Activated naive CD8-positive, alpha-beta T cell treated with anti-CD3 and anti-CD28 coated beads, Interleukin-2, amount 10 ng/mL, durations not matched to agents 7 days and 5 days (primary cell): ENCODE data around the gene MB. TPM values are rescaled to one million over a fixed set of nuclear protein-coding genes. Genes with fewer than 3 reads are reported as not detected.

Experiments used
- ATAC-seq: fragments of 150-1000 bp; cut with Tn5 transposase; one replicate; pipeline ENCODE4 v1.10.0; 2021; ENCODE audit warnings: low read depth, moderate library complexity
- POLR2A ChIA-PET: fragments of 350-600 bp; sonication (Branson Sonifier 250); formaldehyde crosslinking; loops from one replicate; lab custom pipeline; 2021; ENCODE audit warnings: antibody characterized with exemption; lab: Charles Lee
- DNase-seq: peaks from one replicate; pipeline ENCODE4 v3.0.0; 2021
- H3K27ac Mint-ChIP-seq: one replicate; pipeline ENCODE4 v1.8.0; 2022; ENCODE audit warnings: mild to moderate bottlenecking, mixed read lengths
- H3K27me3 Mint-ChIP-seq: one replicate; pipeline ENCODE4 v1.8.0; 2022; ENCODE audit warnings: mild to moderate bottlenecking, moderate library complexity, mixed read lengths
- H3K36me3 Mint-ChIP-seq: one replicate; pipeline ENCODE4 v1.8.0; 2021; ENCODE audit warnings: mild to moderate bottlenecking, mixed read lengths
- H3K4me1 Mint-ChIP-seq: one replicate; pipeline ENCODE4 v1.8.0; 2021; ENCODE audit warnings: mixed read lengths
- H3K4me3 Mint-ChIP-seq: one replicate; pipeline ENCODE4 v1.8.0; 2022; ENCODE audit warnings: mild to moderate bottlenecking, moderate library complexity, mixed read lengths
- H3K9me3 Mint-ChIP-seq: one replicate; pipeline ENCODE4 v1.8.0; 2021; ENCODE audit warnings: mixed read lengths
- total RNA-seq, 2 experiments: library from RNA; stranded (reverse); gene quantifications; one replicate each; pipeline ENCODE4 v1.2.3, GENCODE V29; 2021

MB gene
- total RNA-seq, 2 experiments from 2014 or later: not detected

GRCh38 chr22:35621451-35621850 lies 4.3 kb upstream of the MB start:
- Mint-ChIP-seq H3K9me3 (no peaks in the 10 kb centered on the region), H3K27ac (no peak overlapping the region), H3K4me3 (no peak overlapping the region), H3K27me3 (peaks cover 9% of the 10 kb centered on the region), H3K4me1 (peaks cover 10% of the 10 kb centered on the region), H3K36me3 (no peaks in the 10 kb centered on the region)
- POLR2A ChIA-PET: no interaction called here
- ATAC-seq (no peak), DNase-seq (no peak)

GRCh38 chr22:35620624-35621251 lies 3.6 kb upstream of the MB start:
- Mint-ChIP-seq H3K27ac (no peak overlapping the region), H3K36me3 (no peaks in the 10 kb centered on the region), H3K9me3 (no peaks in the 10 kb centered on the region), H3K4me3 (no peak overlapping the region), H3K27me3 (peaks cover 9% of the 10 kb centered on the region), H3K4me1 (peaks cover 16% of the 10 kb centered on the region)
- DNase-seq (no peak), ATAC-seq (no peak)
- POLR2A ChIA-PET: no interaction called here

GRCh38 chr22:35619336-35620094 lies 2.4 kb upstream of the MB start:
- peaks cover 3% of the 10 kb centered on the region for H3K27me3 Mint-ChIP-seq
- no peaks in the 10 kb centered on the region for H3K36me3 Mint-ChIP-seq
- H3K4me1 Mint-ChIP-seq: peaks cover 21% of the 10 kb centered on the region
- POLR2A ChIA-PET: interaction anchor here (0.8 kb wide), 1 partner anchor 268 kb away, joined by 3 read pairs; no protein-coding TSS in a partner anchor
- ATAC-seq (no peak), DNase-seq (no peak)
- no peak overlapping the region for H3K4me3 Mint-ChIP-seq
- H3K9me3 Mint-ChIP-seq: no peaks in the 10 kb centered on the region
- no peak overlapping the region for H3K27ac Mint-ChIP-seq

GRCh38 chr22:35618427-35619223 lies 1.5 kb upstream of the MB start:
- no peaks in the 10 kb centered on the region for H3K36me3 Mint-ChIP-seq
- peaks cover 21% of the 10 kb centered on the region for H3K4me1 Mint-ChIP-seq
- H3K27ac Mint-ChIP-seq: no peak overlapping the region
- peaks cover 2% of the 10 kb centered on the region for H3K27me3 Mint-ChIP-seq
- no peak overlapping the region for H3K4me3 Mint-ChIP-seq
- DNase-seq (no peak), ATAC-seq (no peak)
- H3K9me3 Mint-ChIP-seq: no peaks in the 10 kb centered on the region
- POLR2A ChIA-PET: no interaction called here

GRCh38 chr22:35616043-35616442 lies 1.1 kb downstream of the MB start:
- H3K4me1 Mint-ChIP-seq: peaks cover 28% of the 10 kb centered on the region
- no peak overlapping the region for H3K27ac Mint-ChIP-seq
- H3K36me3 Mint-ChIP-seq: no peaks in the 10 kb centered on the region
- DNase-seq (no peak), ATAC-seq (no peak)
- peak overlapping the region; percentile 19 for H3K4me3 Mint-ChIP-seq
- H3K9me3 Mint-ChIP-seq: no peaks in the 10 kb centered on the region
- POLR2A ChIA-PET: no interaction called here
- H3K27me3 Mint-ChIP-seq: peaks cover 2% of the 10 kb centered on the region

DNA sequence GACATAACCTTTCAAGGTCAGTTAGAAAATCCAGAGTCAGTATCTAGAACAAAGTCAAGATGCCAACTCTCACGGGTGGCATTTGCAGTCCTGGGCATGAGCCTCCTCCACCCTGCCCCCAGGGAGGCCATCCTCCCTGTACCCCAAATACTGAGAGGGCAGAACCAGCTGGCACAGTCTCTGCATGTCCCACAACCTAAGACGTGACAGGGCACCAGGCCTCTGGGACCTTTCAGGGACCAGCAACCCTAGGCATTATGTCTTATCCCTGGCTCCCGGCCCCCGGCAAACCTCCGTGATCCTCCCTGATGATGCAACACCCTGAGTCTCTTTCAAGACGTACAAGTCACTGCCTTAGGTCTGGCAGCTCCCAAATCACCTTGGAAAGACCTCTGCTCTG lies 2.0 kb downstream of the MB start:
- no peaks in the 10 kb centered on the region for H3K9me3 Mint-ChIP-seq
- no peaks in the 10 kb centered on the region for H3K36me3 Mint-ChIP-seq
- POLR2A ChIA-PET: no interaction called here
- no peaks in the 10 kb centered on the region for H3K27me3 Mint-ChIP-seq
- peaks cover 32% of the 10 kb centered on the region for H3K4me1 Mint-ChIP-seq
- ATAC-seq (no peak), DNase-seq (no peak)
- H3K4me3 Mint-ChIP-seq: no peak overlapping the region
- H3K27ac Mint-ChIP-seq: no peak overlapping the region

DNA sequence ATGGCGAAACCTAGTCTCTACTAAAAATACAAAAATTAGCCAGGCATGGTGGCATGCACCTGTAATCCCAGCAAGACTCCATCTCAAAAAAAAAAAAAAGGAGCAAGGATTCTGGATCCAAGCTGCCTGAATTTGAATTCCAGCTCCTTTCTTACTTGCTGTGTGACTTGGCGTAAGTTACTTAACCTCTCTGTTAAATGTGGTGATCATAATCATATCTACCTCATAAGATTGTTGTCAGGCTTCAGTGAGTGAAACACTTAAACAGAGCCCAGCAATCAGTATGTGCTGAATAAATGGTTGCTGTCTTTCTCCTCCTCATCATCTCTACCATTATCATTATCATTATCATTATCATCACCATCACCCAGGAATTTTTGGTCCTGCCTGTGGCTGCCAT lies 2.7 kb downstream of the MB start:
- DNase-seq: no peak
- no peak overlapping the region for H3K4me3 Mint-ChIP-seq
- POLR2A ChIA-PET: no interaction called here
- peaks cover 32% of the 10 kb centered on the region for H3K4me1 Mint-ChIP-seq
- H3K9me3 Mint-ChIP-seq: no peaks in the 10 kb centered on the region
- peaks cover 6% of the 10 kb centered on the region for H3K27me3 Mint-ChIP-seq
- no peaks in the 10 kb centered on the region for H3K36me3 Mint-ChIP-seq
- ATAC-seq: no peak
- no peak overlapping the region for H3K27ac Mint-ChIP-seq

DNA sequence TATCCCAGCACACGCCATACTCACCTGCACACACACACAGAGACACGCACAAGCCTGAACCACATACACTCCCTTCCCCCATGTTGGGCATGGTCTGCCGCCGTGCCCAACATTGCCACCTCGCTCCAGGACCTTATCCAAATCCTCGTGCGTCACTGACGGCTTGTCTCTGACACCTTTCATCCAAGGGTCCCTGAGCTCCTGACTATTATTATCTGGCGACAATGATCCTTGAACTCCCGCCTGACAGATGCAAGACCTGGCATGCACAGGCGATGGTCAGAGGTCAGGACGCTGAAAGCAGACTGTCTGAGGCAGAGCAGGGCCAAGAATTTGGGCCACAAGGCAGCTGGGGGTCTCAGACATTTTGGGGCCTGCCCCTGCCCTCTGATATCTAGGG lies 4.2 kb downstream of the MB start:
- peaks cover 32% of the 10 kb centered on the region for H3K4me1 Mint-ChIP-seq
- peaks cover 13% of the 10 kb centered on the region for H3K27me3 Mint-ChIP-seq
- DNase-seq: no peak
- H3K9me3 Mint-ChIP-seq: no peaks in the 10 kb centered on the region
- no peak for ATAC-seq
- H3K36me3 Mint-ChIP-seq: no peaks in the 10 kb centered on the region
- H3K27ac Mint-ChIP-seq: no peak overlapping the region
- no peak overlapping the region for H3K4me3 Mint-ChIP-seq
- POLR2A ChIA-PET: interaction anchor here (0.5 kb wide), 1 partner anchor 257 kb away, joined by 3 read pairs; no protein-coding TSS in a partner anchor

DNA sequence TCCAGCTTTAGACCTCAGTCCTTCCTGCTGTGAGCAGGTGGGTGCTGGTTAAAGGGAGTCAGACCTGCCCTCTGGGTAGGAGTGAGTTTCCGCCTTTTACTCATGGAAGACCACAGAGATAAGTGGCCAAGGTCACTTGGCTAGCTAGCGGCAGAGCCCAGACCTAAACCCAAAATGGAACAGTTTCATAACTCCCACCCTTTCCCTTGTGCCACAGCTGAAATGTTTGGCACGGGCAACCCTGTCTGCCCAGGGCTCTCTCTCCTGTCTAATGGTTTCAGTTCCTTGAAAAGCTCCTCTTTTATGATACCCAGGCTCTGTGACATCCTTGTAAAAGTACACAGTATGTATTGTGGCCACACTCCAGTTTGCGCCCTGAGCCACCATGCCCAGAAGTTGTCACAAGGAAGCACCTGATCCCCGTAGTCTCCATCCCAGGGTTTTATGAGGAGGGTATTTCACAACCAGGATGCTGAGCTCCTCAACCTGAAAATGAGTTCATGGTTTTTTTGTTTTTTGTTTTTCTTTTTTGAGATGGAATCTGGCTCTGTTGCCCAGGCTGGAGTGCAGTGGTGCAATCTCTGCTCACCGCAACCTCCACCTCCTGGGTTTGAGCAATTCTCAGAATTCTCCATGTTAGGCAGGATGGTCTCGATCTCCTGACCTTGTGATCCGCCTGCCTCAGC lies 5.1 kb downstream of the MB start:
- H3K27ac Mint-ChIP-seq: peak overlapping the region; percentile 63
- H3K9me3 Mint-ChIP-seq: no peaks in the 10 kb centered on the region
- POLR2A ChIA-PET: no interaction called here
- ATAC-seq: peak; percentile 28
- DNase-seq: no peak
- H3K4me3 Mint-ChIP-seq: peak overlapping the region; percentile 50
- peaks cover 31% of the 10 kb centered on the region for H3K4me1 Mint-ChIP-seq
- peaks cover 17% of the 10 kb centered on the region for H3K27me3 Mint-ChIP-seq
- H3K36me3 Mint-ChIP-seq: no peaks in the 10 kb centered on the region

- Mint-ChIP-seq H3K9me3 (no peaks in the 10 kb centered on the region), H3K27ac (peak overlapping the region; percentile 63), H3K36me3 (no peaks in the 10 kb centered on the region), H3K4me3 (peak overlapping the region; percentile 50), H3K27me3 (peaks cover 20% of the 10 kb centered on the region), H3K4me1 (peaks cover 24% of the 10 kb centered on the region)
- ATAC-seq: peak; percentile 58
- POLR2A ChIA-PET: interaction anchor here (0.5 kb wide), 1 partner anchor 15 kb away, joined by 3 read pairs; no protein-coding TSS in a partner anchor
- DNase-seq: peak; percentile 37
These were observed 5.8 kb downstream of the MB start for GRCh38 chr22:35611200-35611890.

DNA sequence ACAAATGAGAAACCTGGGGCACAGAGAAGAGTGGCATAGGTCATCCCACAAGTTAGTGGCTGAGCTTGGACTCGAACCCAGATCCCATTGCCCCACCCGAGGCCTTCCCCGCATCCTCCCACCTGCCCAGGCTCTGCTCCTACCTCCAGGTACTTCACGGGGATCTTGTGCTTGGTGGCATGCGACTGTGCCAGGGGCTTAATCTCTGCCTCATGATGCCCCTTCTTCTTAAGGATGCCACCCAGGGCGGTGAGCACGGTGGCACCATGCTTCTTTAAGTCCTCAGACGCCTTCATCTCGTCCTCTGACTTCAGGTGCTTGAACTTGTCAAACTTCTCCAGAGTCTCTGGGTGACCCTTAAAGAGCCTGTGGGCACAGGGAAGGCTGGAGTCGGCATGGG lies 6.4 kb downstream of the MB start:
- POLR2A ChIA-PET: interaction anchor here (0.5 to 1.7 kb wide), 2 partner anchors 16 to 38 kb away, joined by 3 to 5 read pairs; partner anchors contain the start of gene APOL6
- H3K27me3 Mint-ChIP-seq: peaks cover 20% of the 10 kb centered on the region
- DNase-seq (no peak), ATAC-seq (no peak)
- H3K36me3 Mint-ChIP-seq: no peaks in the 10 kb centered on the region
- H3K4me1 Mint-ChIP-seq: peaks cover 19% of the 10 kb centered on the region
- H3K27ac Mint-ChIP-seq: peak overlapping the region; percentile 64
- H3K4me3 Mint-ChIP-seq: no peak overlapping the region
- no peaks in the 10 kb centered on the region for H3K9me3 Mint-ChIP-seq

- H3K27me3 Mint-ChIP-seq: peaks cover 23% of the 10 kb centered on the region
- H3K9me3 Mint-ChIP-seq: no peaks in the 10 kb centered on the region
- DNase-seq (no peak), ATAC-seq (no peak)
- H3K27ac Mint-ChIP-seq: no peak overlapping the region
- H3K4me3 Mint-ChIP-seq: no peak overlapping the region
- POLR2A ChIA-PET: interaction anchor here (1.7 kb wide), 1 partner anchor 39 kb away, joined by 5 read pairs; the partner anchor contains the start of gene APOL6
- peaks cover 17% of the 10 kb centered on the region for H3K4me1 Mint-ChIP-seq
- no peaks in the 10 kb centered on the region for H3K36me3 Mint-ChIP-seq
These were observed 7.4 kb downstream of the MB start for GRCh38 chr22:35609761-35610160.
